ENCODE measurements around the gene MAPKAPK3.

Gene MAPKAPK3

DNA sequence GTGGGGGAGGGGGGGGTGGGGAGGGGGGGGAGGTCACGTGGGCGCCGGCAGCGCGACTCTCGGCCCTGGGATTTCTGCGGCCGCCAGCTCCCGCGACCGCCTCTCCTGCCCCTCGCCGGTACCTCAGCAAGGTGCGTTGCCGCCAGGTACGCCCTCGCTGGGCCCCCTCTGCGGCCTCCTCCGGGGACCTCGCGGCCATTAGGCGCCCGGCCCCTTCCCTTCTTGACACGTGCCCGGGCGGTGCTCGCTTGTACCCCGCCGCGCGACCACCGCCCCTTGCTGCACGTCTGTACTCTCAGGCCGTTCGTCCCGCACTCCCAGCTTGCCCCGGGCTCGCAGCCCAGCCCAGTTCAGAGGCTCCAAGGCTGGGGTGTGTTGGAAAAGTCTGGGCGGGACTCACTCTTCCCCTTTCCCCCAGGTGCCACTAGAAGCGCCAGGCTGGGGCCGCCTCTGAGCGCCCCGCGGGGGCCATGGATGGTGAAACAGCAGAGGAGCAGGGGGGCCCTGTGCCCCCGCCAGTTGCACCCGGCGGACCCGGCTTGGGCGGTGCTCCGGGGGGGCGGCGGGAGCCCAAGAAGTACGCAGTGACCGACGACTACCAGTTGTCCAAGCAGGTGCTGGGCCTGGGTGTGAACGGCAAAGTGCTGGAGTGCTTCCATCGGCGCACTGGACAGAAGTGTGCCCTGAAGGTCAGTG is at the start of gene MAPKAPK3:
MAPKAPK3 (plus strand) TSS at position 56 of the 696 bp plus-strand sequence; CDS start at position 471, 415 bp downstream.
- Histone ChIP-seq H3K36me3 (ENCODE audit: insufficient read depth, low read length) (no peaks in the 10 kb centered on the region), H3K9ac (ENCODE audit: low read length) (peak within 1 kb of the TSS; percentile 95), H3K27ac (ENCODE audit: low read depth, low read length) (peak within 1 kb of the TSS; percentile 82), H3K27me3 (ENCODE audit: control insufficient read depth in 1 of 2, insufficient read depth in 2 of 2, low read length in 2 of 2) (no peaks in the 10 kb centered on the region), H3K9me3 (ENCODE audit: low read length) (no peaks in the 10 kb centered on the region), H3K4me1 (ENCODE audit: insufficient read depth, low read length) (peaks cover 44% of the 10 kb centered on the region), H3K4me3 (ENCODE audit: low read depth in 1 of 2, low read length in 2 of 2) (peak within 1 kb of the TSS; percentile 84 to 98)

DNA sequence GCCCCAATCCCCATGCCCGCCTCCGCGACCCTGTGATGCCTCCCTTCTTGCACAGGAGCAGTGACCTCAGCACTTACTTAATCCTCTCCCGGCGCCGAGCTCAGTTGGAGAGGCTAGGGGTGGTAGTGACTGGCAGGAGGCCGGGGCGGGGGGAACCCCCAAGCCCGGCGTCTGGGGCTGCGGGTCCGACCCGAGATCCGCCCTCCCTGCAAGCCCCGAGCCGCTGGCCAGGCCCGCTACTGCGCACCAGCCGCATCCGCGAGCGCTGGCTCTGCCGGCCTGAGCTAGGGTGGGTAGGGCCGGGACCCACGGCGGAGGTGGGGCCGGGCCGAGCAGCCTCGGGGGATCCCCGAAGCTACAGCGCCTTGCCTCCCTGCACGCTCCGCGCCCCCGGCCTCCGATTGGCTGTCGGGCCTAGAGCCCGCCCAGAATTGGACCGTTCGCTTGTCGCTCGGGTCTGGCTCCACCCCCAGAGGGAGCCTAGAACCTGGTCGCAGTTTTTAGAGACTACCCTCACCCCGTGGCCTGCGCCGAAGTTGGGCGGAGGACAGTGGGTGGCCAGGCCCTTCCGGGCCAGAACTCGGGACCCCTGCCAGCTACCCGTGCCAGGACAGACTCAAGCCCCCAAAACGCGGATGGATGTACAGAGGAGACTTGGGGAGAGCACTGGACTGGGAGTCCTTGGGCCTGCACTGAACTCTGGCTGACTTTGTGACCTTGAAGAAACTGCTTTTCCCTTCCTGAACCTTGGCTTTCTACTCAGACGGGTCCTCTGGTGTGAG is 49.4 kb upstream of the MAPKAPK3 start, which contains the start of gene C3orf18:
C3orf18 (minus strand) TSS at position 362 of the 782 bp plus-strand sequence. CDS start 2,048 bp downstream, outside the sequence.
- Histone ChIP-seq H3K36me3 (ENCODE audit: insufficient read depth, low read length) (no peaks in the 10 kb centered on the region), H3K27ac (ENCODE audit: low read depth, low read length) (peak within 1 kb of the TSS; percentile 90), H3K9me3 (ENCODE audit: low read length) (no peaks in the 10 kb centered on the region), H3K4me3 (ENCODE audit: low read depth in 1 of 2, low read length in 2 of 2) (peak within 1 kb of the TSS; percentile 85 to 96), H3K4me1 (ENCODE audit: insufficient read depth, low read length) (peaks cover 35% of the 10 kb centered on the region), H3K9ac (ENCODE audit: low read length) (peak within 1 kb of the TSS; percentile 50), H3K27me3 (ENCODE audit: control insufficient read depth in 1 of 2, insufficient read depth in 2 of 2, low read length in 2 of 2) (no peaks in the 10 kb centered on the region)

DNA sequence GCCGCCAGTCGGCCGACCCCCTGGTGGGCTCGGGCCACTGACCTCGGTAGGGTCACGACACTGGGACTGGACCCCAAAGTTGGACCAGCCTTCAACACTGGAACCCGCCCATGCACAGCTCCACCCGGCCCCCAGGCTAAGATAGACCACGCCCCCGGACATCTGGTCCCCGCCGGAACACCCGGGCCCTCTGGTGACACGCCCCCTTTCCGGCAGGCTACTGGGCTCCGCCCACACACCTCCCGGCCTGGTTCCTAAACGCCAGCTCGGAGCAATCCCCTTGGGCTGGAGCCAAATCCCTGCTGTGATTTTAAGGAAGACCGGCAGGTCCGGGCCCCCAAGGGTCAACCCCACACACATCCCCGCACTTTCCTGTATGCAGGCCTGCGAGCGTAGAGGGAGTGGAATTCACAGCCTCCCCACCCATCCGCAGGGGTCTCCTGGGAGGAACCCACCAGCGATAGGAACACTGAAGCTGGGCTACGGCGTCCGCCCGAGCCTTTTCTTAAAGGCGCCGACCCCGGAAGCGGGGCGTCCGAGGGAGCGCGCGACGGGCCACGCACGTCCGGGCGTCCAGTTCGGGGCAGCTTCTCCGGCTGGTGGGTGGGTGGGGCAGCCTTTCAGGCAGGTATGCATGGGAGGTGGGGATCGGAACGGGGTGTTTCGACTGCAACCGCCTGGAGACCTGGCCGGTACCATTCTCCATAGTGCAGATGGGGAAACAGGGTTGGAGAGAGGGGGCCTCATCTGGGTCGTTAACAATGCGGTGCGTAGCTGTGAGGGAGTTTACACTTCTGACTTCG is 47.8 kb upstream of the MAPKAPK3 start, which contains the start of gene HEMK1:
HEMK1 (plus strand) TSS at position 576 of the 803 bp plus-strand sequence. CDS start 1,583 bp downstream, outside the sequence.
- Histone ChIP-seq H3K9me3 (ENCODE audit: low read length) (no peaks in the 10 kb centered on the region), H3K27me3 (ENCODE audit: control insufficient read depth in 1 of 2, insufficient read depth in 2 of 2, low read length in 2 of 2) (no peaks in the 10 kb centered on the region), H3K27ac (ENCODE audit: low read depth, low read length) (peak within 1 kb of the TSS; percentile 90), H3K4me1 (ENCODE audit: insufficient read depth, low read length) (peaks cover 35% of the 10 kb centered on the region), H3K9ac (ENCODE audit: low read length) (peak within 1 kb of the TSS; percentile 96), H3K36me3 (ENCODE audit: insufficient read depth, low read length) (peaks cover 11% of the 10 kb centered on the region), H3K4me3 (ENCODE audit: low read depth in 1 of 2, low read length in 2 of 2) (peak within 1 kb of the TSS; percentile 92 to 96)

DNA sequence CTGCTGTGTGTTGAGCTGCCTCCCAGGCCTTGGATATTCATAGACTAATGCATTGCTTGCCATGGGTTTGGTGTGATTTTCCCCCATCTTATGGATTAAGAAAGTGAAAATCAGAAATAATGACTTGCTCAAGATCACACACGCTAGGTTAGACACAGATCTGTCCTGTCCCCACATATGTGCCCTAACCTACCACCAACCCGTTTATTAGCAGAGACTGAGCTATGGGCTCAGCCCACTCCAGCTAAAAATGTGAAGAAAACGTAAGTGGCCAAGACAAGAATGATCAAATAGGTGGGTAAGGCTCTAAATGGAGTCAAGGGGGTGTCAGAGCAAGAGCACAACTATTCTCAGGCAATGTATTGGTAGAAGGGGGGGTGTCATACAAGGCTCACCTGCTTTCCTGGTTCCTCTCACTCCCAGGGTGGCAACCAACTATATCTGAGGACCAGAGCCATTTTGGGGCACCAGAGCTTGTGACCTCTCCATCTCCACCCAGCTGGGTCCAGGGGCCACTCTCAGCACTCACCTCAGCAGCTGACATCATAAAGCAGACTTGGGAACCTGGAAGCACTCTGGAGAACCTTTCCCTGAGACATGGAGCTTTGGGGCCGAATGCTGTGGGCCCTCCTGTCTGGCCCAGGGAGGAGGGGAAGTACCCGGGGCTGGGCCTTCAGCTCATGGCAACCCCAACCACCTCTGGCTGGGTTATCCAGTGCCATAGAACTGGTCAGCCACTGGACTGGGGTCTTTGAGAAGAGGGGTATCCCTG is 46.3 kb upstream of the MAPKAPK3 start:
- H3K9me3 ChIP-seq (ENCODE audit: low read length): no peaks in the 10 kb centered on the region
- peaks cover 35% of the 10 kb centered on the region for H3K4me1 ChIP-seq (ENCODE audit: insufficient read depth, low read length)
- no peak overlapping the region for H3K4me3 ChIP-seq (ENCODE audit: low read depth in 1 of 2, low read length in 2 of 2)
- H3K36me3 ChIP-seq (ENCODE audit: insufficient read depth, low read length): peaks cover 15% of the 10 kb centered on the region
- no peak overlapping the region for H3K27ac ChIP-seq (ENCODE audit: low read depth, low read length)
- no peaks in the 10 kb centered on the region for H3K27me3 ChIP-seq (ENCODE audit: control insufficient read depth in 1 of 2, insufficient read depth in 2 of 2, low read length in 2 of 2)
- H3K9ac ChIP-seq (ENCODE audit: low read length): no peak overlapping the region

DNA sequence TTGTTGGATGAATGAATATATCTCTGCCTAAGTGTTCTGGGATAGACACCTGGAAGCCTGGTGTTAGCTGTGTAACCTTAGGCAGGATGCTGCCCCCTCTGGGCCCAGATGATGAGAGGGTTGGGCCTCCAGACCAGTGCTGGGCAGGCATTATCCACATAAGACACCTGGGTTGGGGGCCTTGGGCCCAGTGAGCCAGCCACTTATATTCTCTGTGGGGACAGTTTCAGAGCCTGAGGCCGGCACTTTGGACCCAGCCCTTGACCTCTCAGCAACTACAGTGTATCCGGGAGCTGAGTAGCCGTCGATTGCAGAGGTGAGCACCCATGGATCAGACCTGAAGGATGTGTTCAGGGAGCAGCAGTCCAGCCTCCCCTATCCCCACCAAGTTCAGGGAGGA is 45.5 kb upstream of the MAPKAPK3 start:
- peaks cover 21% of the 10 kb centered on the region for H3K36me3 ChIP-seq (ENCODE audit: insufficient read depth, low read length)
- no peak overlapping the region for H3K4me3 ChIP-seq (ENCODE audit: low read depth in 1 of 2, low read length in 2 of 2)
- no peak overlapping the region for H3K9ac ChIP-seq (ENCODE audit: low read length)
- peaks cover 30% of the 10 kb centered on the region for H3K4me1 ChIP-seq (ENCODE audit: insufficient read depth, low read length)
- H3K27me3 ChIP-seq (ENCODE audit: control insufficient read depth in 1 of 2, insufficient read depth in 2 of 2, low read length in 2 of 2): no peaks in the 10 kb centered on the region
- no peaks in the 10 kb centered on the region for H3K9me3 ChIP-seq (ENCODE audit: low read length)
- H3K27ac ChIP-seq (ENCODE audit: low read depth, low read length): no peak overlapping the region

DNA sequence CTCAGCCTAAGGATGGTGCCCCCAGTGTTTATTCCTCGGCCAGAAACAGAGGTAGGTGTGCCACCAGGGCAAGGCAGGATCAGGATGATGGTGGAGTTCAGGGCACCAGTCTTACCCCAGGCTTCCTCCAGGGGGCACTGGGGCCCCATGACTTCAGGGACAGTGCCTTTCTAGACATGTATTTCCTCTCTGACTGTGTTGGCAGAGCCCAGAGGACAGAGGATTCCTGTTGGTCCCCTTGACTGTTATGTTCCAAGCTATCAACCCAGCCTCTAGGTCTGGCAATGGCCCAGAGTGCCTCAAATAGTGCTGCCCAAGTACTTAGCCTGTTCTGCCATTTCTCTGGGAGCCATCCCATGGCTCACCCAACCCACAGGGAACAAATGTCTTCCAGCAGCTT is 44.8 kb upstream of the MAPKAPK3 start:
- no peak overlapping the region for H3K9ac ChIP-seq (ENCODE audit: low read length)
- peaks cover 24% of the 10 kb centered on the region for H3K4me1 ChIP-seq (ENCODE audit: insufficient read depth, low read length)
- no peaks in the 10 kb centered on the region for H3K9me3 ChIP-seq (ENCODE audit: low read length)
- H3K27ac ChIP-seq (ENCODE audit: low read depth, low read length): no peak overlapping the region
- H3K36me3 ChIP-seq (ENCODE audit: insufficient read depth, low read length): peaks cover 26% of the 10 kb centered on the region
- no peak overlapping the region for H3K4me3 ChIP-seq (ENCODE audit: low read depth in 1 of 2, low read length in 2 of 2)
- no peaks in the 10 kb centered on the region for H3K27me3 ChIP-seq (ENCODE audit: control insufficient read depth in 1 of 2, insufficient read depth in 2 of 2, low read length in 2 of 2)

DNA sequence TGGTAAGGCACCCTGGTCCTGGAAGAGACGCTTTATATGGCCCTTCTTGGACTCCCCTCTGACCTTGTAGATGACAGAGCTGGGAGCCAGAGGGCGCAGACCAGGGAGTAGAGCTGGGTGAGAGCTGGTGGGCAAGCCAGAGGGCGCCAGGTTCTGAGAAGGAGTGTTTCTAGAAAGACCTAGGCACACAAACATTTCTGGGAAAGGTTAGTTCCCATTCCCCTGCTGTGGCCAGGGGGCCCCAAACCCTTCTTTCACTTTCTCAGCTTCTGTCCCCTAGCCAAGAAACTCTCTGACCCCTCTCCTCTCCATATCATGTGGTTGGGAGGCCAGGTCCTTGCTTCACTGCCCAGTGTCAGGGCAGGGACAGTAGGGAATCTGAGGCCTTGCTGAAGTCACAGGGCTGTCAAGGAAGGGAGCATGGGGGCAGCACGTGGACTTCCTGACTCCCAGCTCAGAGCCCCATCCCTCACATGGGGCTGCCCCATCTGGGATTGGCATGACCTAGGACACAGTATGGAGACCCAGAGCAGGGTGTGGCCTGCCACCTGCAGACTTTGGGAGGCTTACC is 44.1 kb upstream of the MAPKAPK3 start:
- H3K9me3 ChIP-seq (ENCODE audit: low read length): no peaks in the 10 kb centered on the region

DNA sequence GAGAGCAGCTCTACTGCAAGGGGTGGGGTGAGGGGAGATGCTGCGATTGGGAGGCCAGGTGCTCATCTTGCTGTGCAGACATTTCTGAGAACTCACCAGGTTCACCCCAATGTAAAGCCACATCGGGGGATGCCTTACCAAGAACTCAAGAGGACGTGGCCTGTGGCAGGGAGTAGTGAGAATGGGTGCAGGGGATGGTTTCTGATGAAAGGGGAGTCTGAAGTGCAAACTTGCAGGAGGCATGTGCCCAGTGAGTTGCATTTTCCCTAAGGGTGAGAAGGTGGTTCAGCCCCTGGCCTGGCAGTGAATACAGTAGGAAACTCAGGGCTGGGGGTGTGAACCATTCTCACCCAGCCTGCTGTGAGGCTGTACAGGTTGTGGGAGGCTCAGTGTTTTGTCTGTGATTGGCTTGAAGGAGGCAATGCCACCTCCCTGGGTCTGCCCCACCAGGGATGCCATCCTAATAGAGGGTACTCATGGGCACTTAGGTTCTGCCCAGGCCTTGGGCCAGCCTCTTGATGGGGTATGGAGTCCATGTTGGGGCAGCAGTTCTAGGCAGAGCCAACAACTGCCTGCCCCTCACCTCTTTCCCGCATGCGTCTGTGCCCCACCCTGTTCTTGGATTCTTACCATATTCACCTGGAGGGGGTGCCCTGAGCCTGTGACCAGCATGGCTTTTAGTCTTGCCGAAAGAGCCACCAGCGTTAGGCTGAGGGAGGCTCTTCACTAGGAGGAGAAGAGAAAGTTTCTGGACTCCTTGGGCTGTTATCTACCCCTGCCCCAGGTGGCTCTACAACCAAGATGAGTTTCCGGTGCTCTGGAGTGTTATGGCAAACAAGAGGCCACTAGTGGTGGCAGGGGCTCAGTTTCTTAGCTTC is 43.1 kb upstream of the MAPKAPK3 start:
- H3K9ac ChIP-seq (ENCODE audit: low read length): no peak overlapping the region
- H3K36me3 ChIP-seq (ENCODE audit: insufficient read depth, low read length): peaks cover 41% of the 10 kb centered on the region
- no peak overlapping the region for H3K27ac ChIP-seq (ENCODE audit: low read depth, low read length)
- H3K27me3 ChIP-seq (ENCODE audit: control insufficient read depth in 1 of 2, insufficient read depth in 2 of 2, low read length in 2 of 2): no peaks in the 10 kb centered on the region
- H3K4me3 ChIP-seq (ENCODE audit: low read depth in 1 of 2, low read length in 2 of 2): no peak overlapping the region
- H3K9me3 ChIP-seq (ENCODE audit: low read length): no peaks in the 10 kb centered on the region
- H3K4me1 ChIP-seq (ENCODE audit: insufficient read depth, low read length): peaks cover 15% of the 10 kb centered on the region

More for the DNA sequence above, 44.1 kb upstream of the MAPKAPK3 start:
- Histone ChIP-seq H3K9ac (ENCODE audit: low read length) (no peak overlapping the region), H3K4me3 (ENCODE audit: low read depth in 1 of 2, low read length in 2 of 2) (no peak overlapping the region), H3K27ac (ENCODE audit: low read depth, low read length) (no peak overlapping the region), H3K27me3 (ENCODE audit: control insufficient read depth in 1 of 2, insufficient read depth in 2 of 2, low read length in 2 of 2) (no peaks in the 10 kb centered on the region), H3K4me1 (ENCODE audit: insufficient read depth, low read length) (peaks cover 21% of the 10 kb centered on the region), H3K36me3 (ENCODE audit: insufficient read depth, low read length) (peaks cover 32% of the 10 kb centered on the region)

DNA sequence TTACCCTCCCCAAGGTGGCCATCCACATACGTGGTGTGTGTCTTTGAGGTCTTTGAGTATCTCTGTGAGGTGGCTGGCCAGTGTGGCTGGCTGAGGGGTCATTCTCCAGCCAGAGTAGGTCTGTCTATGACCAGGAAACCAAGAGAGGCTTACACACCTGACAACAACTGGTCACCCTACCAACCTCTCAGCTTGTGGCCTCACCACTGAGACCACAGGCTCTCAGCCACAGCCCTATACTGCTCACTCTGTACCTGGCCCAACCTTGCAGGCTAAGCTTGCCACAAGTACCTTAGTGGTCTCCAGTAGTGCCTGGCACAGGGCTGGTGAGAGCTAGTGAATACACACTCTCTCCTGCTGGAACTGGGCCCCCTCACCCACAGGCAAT is 42.5 kb upstream of the MAPKAPK3 start:
- no peak overlapping the region for H3K9ac ChIP-seq (ENCODE audit: low read length)
- no peaks in the 10 kb centered on the region for H3K27me3 ChIP-seq (ENCODE audit: control insufficient read depth in 1 of 2, insufficient read depth in 2 of 2, low read length in 2 of 2)
- H3K36me3 ChIP-seq (ENCODE audit: insufficient read depth, low read length): peaks cover 46% of the 10 kb centered on the region
- no peaks in the 10 kb centered on the region for H3K9me3 ChIP-seq (ENCODE audit: low read length)
- H3K4me3 ChIP-seq (ENCODE audit: low read depth in 1 of 2, low read length in 2 of 2): no peak overlapping the region
- peaks cover 15% of the 10 kb centered on the region for H3K4me1 ChIP-seq (ENCODE audit: insufficient read depth, low read length)
- no peak overlapping the region for H3K27ac ChIP-seq (ENCODE audit: low read depth, low read length)

DNA sequence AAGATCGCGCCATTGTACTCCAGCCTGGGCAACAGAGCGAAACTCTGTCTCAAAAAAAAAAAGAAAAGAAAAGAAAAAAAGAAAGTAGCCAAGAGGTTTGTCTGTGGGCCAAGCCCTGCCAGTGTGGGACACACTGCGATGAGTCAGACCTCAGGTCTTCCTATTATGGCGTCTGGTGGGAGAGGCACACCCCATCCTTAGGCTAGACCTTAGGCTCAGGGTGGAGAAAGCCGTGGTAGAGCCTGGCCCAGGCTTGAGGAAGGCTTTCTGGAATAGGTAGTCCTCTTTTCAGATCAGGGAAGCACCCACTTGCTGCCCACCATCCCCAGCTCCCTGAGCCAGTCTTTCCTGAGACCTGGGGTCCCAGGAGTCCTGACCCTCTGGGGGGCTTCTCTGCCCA is 41.6 kb upstream of the MAPKAPK3 start:
- H3K9ac ChIP-seq (ENCODE audit: low read length): no peak overlapping the region
- peaks cover 11% of the 10 kb centered on the region for H3K4me1 ChIP-seq (ENCODE audit: insufficient read depth, low read length)
- H3K9me3 ChIP-seq (ENCODE audit: low read length): no peaks in the 10 kb centered on the region
- H3K4me3 ChIP-seq (ENCODE audit: low read depth in 1 of 2, low read length in 2 of 2): no peak overlapping the region
- no peak overlapping the region for H3K27ac ChIP-seq (ENCODE audit: low read depth, low read length)
- no peaks in the 10 kb centered on the region for H3K27me3 ChIP-seq (ENCODE audit: control insufficient read depth in 1 of 2, insufficient read depth in 2 of 2, low read length in 2 of 2)
- peaks cover 46% of the 10 kb centered on the region for H3K36me3 ChIP-seq (ENCODE audit: insufficient read depth, low read length)

All from muscle layer of colon (tissue), 2 donors.